HG03439 (cell line): ENCODE data around the gene SYT8.

ENCODE experiments used
- ATAC-seq: cut with Tn5 transposase; IDR thresholded peaks from one replicate; pipeline ENCODE4 v1.9.1; 2021; ENCODE audit warnings: mild to moderate bottlenecking, moderate library complexity; ENCODE audit not compliant: unreplicated experiment

Gene SYT8

DNA sequence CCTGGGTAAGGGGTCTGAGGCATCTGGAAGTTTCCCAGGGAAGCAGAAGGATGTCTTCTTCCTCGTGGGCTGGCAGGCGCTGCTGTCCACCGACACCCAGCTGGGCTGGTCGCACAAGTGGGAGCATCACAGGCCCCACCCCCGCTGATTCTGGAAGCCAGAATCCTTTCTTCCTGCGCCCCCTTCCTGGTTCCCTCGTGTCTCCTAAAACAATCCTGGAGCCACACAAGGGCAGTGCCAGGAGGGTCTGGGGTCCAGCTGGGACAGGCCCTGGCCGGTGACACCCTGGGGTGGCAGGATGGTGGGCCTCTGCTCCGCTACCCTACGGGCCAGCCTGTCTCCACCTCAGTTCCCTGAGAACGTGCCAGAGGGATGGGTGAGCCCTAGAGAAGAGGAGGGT lies 22.3 kb downstream of the SYT8 start:
- no peak for ATAC-seq

GRCh38 chr11:1858154-1858553 lies 23.4 kb downstream of the SYT8 start:
- no peak for ATAC-seq

- ATAC-seq, result no peak
Measured at GRCh38 chr11:1858576-1858975, 23.8 kb downstream of the SYT8 start.

GRCh38 chr11:1859004-1859403 lies 24.2 kb downstream of the SYT8 start:
- ATAC-seq, result no peak

- no peak for ATAC-seq
Measured at GRCh38 chr11:1860108-1860507, 25.3 kb downstream of the SYT8 start.

DNA sequence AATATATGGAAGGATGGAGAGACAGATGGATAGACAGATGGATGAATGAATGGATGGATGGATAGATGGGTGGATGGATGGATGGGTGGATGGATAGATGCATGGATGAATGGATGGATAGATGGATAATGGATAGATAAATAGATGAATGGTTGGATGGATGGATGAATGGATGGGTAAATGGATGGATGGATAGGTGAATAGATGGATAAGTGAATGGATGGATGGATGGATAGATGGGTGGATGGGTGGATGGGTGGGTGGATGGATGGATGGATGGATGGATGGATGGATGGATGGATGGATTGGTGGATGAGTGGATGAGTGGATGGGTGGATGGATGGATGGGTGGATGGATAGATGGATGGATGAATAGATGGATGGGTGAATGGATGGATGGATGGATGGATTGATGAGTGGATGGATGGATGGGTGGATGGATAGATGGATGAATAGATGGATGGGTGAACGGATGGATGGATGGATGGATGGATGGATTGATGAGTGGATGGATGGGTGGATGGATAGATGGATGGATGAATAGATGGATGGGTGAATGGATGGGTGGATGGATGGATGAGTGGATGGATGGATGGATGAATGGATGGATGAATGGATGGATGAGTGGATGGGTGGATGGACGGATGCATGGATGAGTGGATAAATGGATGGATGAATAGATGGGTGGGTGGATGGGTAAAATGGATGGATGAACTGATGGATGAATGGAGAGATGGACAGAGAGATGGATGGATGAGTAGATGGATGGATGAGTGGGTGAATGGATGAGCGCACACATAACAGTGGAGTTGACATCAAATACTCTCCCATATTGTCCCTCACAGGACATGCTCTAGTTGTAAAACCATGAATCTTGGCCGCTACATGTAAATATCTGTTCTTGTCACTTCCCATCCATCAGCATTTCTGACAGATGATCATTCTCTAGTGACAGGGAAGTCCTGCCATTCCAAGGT lies 26.9 kb downstream of the SYT8 start:
- ATAC-seq, result no peak

GRCh38 chr11:1862588-1863351 lies 28.0 kb downstream of the SYT8 start:
- no peak for ATAC-seq

DNA sequence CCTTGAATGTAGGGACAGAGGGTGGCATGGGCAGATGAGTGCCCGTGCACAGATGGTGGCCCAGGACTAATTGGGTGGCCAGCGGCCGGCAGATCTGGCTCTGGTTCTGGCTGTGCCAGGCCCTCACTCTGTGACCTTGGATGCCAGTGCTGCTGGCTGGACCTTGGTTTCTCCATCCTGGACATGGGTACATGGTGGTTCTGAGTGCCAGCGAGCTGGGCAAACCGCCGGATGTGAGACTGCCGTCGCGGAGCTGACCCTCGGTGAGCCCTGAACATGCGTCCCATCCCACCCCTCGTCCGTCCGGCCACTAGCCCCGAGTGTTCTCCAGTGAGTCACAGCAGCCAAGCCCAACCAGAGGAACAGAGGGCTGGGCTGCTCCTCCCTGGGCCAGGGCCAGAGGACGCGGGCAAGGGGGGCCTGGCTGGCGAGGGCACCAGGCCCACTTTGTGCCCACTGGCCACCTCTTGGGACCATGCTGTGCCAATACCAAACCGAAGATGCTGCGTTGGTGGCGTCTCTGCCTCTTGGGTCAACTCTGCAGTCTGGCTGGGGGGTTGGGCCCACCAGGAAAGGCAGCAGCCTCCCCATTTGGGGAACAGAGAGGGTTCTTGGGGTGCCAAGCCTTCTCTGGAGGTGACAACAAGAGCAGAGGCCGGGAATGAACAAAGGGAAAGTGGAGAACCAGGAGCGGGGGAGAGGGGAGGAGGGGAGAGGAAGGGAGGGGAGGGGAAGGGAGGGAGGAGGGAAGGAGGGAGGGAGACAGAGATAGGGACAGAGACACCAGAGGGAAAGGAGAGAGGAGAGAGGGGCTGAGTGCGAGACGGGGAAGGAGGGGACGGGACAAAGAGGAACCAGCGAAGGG lies 28.8 kb downstream of the SYT8 start:
- no peak for ATAC-seq

GRCh38 chr11:1864231-1864630 lies 29.4 kb downstream of the SYT8 start:
- ATAC-seq, result no peak

DNA sequence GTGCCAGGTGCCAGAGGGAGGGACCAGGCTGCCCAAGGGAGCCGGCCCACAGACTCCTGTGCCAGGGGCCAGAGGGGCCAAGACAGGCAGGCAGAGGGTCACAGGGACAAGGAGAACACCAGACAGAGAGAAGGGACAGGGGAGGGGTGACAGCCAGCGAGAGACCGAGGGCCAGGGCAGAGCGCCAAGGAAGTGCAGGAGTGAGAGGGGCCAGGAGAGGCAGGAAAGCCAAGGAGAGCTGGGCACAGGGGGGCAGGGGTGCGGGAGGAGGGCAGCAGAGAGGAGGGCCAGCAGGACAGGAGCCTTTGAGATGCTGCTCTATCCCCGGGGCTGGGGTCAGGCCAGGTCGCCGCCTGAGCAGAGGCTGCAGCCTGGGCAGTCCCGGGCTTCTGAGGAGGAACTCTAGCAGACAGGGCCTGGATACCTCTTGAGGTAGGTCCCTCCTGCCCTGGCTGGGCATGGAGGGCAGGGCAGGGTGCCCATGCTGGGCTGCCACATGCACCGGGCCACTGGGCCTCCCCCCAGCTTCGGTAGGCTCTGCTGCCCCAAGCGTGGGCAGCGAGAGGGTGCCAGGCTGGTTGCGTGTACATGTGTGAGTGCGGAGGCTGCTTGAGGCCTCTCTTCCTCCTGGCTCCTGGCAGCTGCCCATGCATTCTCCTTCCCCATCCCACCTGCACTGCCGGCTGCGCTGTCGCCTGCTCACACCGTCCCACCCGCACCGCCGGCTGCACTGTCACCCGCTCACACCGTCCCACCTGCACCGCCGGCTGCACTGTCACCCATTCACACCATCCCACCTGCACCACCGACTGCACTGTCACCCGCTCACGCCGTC lies 30.3 kb downstream of the SYT8 start:
- ATAC-seq, result no peak

- ATAC-seq, result no peak
Measured at GRCh38 chr11:1866226-1866625, 31.4 kb downstream of the SYT8 start.

DNA sequence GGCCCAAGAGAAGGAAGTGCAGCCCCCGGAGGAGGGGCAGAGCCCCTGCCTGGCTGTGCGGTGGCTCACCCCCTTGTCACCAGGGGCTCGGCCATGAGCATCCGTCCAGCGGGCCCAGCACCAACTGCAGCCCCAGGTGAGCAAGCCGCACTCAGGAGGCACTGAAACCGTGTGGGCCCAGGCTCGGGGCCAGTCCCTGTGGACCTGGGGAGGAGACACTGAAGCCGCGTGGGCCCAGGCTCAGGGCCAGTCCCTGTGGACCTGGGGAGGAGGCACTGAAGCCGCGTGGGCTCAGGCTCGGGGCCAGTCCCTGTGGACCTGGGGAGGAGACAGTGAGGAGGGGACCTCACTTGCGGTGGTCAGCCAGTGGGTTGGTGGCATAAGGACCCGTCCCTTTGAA lies 32.0 kb downstream of the SYT8 start:
- ATAC-seq, result no peak

GRCh38 chr11:1867381-1867780 lies 32.6 kb downstream of the SYT8 start:
- ATAC-seq, result no peak

DNA sequence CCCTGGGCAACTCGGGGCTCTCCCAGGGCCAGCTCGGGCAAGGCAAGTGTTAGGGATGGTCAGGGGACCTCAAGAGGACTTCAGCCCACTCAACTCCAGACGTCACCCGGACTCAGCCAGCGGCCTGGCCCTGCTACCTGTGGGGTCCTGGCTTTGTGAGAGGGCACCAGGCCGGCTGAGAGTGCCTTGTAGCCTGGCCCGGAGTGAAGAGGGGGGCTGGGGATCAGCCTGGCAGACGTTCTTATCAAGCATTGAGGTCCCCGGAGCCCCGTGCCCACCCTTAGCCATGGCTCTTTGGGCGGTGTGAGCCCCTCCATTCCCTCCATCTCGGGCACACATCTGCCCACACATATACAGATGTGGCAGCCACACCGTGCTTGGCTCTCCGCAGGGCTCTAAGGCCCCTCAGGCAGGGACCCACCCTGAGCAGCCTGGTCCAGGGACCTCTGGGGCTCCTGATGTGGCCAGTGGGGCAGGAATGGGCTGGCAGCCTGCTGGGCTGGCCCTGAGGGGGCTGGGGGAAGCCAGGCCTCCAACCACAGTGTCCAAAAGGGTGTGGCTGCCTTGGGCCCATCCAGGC lies 33.4 kb downstream of the SYT8 start:
- no peak for ATAC-seq

DNA sequence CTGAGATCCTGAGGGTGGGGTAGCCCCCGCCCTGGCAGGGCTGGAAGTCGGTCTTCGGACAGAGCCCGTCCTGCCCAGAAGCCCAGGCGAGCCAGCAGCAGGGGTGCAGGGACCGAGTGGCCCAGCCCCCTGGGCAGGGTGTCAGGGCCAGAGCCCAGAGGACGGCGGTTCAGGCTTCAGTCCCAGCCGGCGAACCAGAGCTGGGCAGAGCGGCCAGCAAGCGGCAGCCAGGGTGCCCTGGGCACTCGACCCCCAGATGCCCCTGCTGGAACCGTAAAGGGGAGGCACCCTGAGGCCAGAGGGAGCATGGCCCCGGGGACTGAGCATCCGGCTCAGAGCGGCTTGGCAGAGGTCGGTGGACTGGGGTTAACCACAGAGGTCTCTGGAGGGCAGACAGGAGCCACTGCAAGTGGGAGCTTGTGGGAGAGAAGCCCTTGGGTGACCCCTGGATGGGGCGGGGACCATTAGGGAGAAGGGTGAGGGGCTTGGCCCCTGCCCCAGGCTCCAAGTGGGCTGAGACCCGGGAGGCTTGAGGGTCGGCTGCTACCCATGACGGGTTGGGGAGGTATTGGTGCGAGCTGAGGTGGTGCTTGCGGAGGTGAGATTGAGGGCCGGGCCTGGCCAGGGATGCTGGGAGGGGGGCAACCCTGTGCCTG lies 34.0 kb downstream of the SYT8 start:
- ATAC-seq, result no peak

DNA sequence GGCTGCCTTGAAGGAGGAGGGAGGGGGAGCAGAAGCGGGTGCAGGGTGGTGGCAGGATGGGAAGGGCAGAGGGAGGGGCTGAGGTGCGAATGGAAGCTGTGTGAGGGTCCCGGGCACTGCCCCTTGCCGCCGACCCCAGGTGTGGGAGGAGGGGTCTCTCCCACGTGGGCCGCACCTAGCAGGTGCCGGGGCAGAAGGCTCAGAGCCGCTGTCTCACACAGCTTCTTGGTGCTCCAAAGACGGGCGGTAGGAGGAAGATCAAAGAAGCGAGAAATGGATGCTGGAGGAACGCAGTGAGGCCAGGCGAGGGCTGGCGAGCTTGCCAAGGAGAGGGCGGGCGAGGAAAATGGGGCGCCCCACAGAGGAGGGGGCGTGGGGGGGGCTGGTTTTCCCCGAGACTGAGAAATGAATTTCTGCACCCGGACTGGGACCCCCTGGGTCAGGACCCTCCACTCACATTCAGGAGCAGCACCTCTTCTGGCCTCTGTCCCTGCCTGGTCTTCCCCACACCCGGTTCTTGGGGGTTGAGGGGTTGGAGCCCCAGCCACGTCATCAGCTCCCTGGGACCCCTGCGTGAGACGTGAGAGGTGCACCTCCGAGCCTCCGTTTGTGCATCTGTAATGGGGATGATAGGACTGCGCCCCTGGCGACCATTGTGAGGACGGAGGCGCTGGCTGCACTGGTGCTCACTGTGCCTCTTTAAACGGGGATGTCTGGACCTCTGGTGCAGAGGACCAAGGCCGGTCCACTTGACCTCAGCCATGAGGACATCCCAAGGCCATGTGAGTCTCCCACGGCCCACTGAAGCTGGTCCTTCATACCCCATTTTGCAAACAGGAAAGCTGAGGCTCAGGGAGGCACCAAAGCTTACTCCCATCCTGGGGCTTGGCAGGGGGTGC lies 34.9 kb downstream of the SYT8 start:
- ATAC-seq, result no peak

DNA sequence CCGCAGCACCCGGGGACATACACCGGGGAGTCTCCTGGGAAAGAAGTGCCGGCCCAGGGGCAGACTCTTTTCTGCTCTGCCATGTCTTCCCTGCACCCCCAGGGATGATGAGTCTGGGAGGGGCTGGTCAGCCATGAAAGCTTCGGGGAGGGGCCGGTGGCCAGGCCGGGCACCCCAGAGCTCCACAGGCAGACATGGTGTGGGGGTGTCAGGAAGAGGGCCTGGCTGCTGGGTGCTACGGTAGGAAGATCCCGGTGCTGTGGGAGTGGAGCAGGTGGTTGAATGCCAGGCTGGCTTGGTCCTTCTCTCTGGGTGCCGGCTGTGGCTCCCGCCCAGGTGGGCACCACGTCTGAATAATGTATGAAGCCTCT lies 35.5 kb downstream of the SYT8 start:
- ATAC-seq, result no peak

GRCh38 chr11:1870721-1871466 lies 36.1 kb downstream of the SYT8 start:
- no peak for ATAC-seq
